GM12873 (cell line): ENCODE results near the gene MRPL38.

ENCODE experiments used
- TF ChIP-seq, protein P1 (sequence below): IDR thresholded peaks from 2 replicates; pipeline ENCODE4 v1.5.1; 2012; ENCODE audit warnings: low read depth, mild to moderate bottlenecking, moderate library complexity, low read length, control low read depth; ENCODE audit not compliant: insufficient read depth; ENCODE audit errors: missing control alignments

The MRPL38 gene

GRCh38 chr17:75876938-75877751 lies 27.5 kb downstream of the MRPL38 start:
- TF ChIP-seq, protein P1, sequence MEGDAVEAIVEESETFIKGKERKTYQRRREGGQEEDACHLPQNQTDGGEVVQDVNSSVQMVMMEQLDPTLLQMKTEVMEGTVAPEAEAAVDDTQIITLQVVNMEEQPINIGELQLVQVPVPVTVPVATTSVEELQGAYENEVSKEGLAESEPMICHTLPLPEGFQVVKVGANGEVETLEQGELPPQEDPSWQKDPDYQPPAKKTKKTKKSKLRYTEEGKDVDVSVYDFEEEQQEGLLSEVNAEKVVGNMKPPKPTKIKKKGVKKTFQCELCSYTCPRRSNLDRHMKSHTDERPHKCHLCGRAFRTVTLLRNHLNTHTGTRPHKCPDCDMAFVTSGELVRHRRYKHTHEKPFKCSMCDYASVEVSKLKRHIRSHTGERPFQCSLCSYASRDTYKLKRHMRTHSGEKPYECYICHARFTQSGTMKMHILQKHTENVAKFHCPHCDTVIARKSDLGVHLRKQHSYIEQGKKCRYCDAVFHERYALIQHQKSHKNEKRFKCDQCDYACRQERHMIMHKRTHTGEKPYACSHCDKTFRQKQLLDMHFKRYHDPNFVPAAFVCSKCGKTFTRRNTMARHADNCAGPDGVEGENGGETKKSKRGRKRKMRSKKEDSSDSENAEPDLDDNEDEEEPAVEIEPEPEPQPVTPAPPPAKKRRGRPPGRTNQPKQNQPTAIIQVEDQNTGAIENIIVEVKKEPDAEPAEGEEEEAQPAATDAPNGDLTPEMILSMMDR = no peak

- TF ChIP-seq, protein P1 = peak; percentile 37
These were observed 28.3 kb downstream of the MRPL38 start for GRCh38 chr17:75876190-75876937.

DNA sequence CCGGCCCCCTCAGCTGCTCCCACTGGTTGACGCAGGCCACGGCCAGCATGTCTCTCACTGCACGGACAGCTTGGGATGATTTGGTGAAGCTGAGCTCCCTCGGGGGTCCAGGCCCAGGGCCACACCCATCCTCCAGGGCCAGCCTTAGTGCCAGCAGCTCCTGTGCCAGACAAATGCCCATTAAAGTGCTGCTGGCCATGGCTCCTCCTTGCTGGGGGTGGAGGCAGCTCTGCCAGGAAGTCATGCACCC lies 28.8 kb downstream of the MRPL38 start:
- TF ChIP-seq, protein P1 = no peak

DNA sequence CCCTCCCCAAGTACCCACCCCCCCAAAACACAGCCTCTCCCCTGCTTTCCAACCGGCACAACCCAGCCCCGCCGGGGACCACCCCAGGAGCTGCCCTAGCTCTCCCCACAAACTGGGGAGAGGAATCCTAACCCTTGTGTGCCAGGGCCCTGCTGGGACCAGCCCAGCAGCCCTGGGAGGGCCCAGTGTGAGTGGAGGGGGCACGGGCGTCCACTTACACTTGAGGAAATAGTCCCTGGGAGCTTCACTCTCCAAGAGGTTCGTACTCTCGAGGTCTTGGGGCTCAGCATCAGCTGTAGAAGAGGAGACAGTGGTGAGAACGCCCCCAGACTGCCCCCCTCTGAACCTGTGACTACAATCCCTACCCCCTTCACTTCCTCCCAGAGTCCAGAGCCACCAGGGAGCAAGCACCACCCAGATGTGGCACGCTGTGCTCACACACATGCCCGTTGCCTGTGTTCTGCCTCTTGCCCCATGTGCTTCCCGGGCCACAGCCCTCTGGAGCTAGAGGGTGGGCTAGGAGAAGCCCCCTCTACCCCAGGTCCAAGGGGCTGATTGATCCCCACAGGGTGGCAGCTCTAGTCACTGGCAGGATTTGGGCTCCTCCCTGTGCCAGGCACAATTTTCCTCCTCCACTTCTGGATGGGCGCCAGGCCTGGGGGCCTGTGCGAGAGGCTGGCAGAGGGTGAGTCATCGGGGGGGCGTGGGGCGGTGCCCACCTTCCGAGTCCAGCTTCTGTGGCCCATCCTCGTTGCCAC lies 29.3 kb downstream of the MRPL38 start:
- TF ChIP-seq, protein P1 = no peak

DNA sequence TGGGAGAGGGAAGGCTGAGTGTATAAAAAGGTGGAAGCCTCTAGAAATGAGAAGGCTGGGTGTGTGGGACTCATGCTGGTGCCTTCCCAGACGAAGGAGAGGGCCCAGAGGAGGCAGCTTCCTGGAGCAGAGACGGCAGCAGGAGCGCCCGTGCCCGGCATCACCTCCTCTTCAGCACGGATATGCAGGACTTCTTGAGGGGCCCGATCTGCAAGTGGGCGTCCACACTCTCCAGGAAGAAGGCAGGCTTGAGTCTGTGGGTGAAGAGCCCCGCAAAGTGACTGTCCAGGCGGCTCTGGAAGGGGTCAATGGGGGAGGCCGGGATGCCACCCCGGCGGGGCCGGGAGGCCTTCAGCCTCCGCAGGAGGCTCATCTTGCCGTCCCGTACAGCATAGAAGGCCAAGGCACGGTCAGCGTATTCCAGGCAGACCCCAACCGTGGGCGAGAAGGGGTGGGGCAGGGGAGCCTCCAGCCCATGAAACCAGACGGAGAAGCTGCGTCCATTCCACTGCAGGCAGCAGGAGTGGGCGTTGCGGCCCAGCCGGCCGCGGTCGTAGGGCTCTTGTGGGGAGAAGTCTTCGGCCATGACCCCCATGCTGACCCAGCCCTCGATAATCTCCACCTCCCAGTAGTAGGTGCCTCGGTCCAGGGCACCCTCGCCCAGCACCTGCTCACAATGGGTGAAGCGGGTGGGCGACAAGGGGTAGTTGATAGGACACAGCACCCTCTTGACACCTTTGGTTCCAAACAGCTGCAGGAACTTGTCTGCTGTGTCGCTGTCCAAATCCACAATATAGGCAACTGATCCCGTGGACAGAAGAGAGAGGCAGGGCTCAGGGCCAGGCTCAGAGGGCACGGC lies 30.1 kb downstream of the MRPL38 start:
- TF ChIP-seq, protein P1 = no peak

DNA sequence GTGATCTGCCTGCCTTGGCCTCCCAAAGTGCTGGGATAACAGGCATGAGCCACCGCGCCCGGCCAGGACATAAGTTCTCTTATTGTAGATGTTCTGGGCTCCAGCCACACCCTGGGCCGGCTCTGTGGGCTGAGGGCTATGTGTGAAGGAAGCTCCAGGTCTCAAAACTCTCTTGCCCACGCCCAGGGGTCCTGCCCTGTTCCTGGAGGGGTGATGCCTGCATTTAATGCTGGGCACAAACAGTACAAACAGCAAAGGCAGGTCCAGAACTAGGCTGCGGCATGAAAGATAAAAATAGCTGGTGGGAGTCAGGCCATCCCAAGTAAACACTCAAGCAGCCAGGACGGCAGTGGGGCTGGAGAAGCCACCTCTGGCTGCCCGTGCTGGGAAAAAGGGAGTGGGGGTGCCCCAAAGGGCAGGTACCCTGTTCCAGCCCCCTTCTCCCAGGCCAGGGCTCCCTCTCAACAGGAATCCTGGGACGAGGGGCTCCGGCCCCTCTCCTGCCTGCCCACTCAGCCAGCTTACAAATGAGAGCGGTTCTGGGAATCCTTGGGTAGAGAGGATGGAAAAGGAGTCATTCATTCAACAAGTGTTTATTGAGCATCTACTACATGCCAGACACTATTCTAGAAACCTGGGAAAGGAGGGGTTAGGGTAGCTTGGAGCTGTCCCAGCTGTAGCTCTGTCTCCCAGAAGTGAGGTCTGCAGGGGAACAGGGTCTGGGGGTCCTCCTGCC lies 30.9 kb downstream of the MRPL38 start:
- TF ChIP-seq, protein P1 = no peak
